HG03175 (cell line): ENCODE data around the gene AFF1.
A peak's percentile ranks its signal among the peaks of the same experiment; 100 is the strongest.
"Not testable (repeated sequence)": the region's sequence is repeated elsewhere in the genome, so short reads cannot be mapped to it uniquely, and the experiment has no call there.

Experiments
- ATAC-seq: cut with Tn5 transposase; IDR thresholded peaks from one replicate; pipeline ENCODE4 v1.9.1; 2021; ENCODE audit warnings: mild to moderate bottlenecking, moderate library complexity; ENCODE audit not compliant: unreplicated experiment

The AFF1 gene

GRCh38 chr4:87034527-87034926 lies 99.7 kb downstream of the AFF1 start:
- ATAC-seq = no peak

DNA sequence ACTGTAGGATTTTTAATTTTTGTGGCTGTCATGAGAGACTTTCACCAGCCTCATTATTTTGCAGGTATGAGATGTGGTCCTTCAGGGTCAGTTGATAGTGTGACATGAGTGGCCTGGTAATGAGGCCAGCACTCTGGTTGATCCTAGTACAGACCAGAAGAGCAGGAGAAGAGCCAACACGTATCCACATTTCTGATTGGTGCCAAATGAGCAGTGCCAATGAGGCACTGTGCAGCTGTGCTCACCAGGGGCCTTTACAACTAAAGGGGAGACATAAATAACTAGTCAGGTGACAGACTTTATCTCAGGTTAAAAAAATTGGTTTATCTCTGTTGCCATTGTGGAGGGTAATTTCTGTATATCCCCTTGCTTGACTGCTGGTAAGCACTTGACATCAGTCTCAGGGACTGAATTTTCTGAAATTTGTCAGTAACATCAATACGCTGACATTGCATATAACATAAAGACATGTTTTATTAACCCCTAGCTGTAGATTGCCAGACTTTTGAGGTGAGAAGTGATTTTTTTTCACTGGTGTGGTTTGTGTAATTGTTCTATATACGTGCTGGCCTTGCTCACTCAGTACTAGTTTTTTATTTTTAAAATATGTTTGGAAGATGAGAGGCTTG lies 101.2 kb downstream of the AFF1 start:
- ATAC-seq = no peak

DNA sequence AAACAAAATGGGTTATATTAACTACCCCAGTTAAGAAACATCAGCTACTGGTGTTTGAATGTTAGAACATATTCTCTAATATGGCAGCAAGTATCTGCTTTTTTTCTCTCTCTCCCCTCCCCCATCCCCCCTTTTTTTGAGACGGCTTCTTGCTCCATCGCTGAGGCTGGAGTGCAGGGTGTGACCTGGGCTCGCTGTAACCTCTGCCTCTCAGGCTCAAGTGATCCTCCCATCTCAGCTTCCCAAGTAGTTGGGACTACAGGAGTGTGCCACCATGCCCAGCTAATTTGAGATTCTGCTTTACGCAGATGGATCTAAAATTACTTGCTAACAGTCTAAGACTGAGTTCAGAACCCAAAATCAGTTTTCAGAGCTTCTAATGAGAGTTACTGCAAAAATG lies 101.9 kb downstream of the AFF1 start:
- no peak for ATAC-seq

GRCh38 chr4:87037171-87037570 lies 102.4 kb downstream of the AFF1 start:
- ATAC-seq = not testable (repeated sequence)

DNA sequence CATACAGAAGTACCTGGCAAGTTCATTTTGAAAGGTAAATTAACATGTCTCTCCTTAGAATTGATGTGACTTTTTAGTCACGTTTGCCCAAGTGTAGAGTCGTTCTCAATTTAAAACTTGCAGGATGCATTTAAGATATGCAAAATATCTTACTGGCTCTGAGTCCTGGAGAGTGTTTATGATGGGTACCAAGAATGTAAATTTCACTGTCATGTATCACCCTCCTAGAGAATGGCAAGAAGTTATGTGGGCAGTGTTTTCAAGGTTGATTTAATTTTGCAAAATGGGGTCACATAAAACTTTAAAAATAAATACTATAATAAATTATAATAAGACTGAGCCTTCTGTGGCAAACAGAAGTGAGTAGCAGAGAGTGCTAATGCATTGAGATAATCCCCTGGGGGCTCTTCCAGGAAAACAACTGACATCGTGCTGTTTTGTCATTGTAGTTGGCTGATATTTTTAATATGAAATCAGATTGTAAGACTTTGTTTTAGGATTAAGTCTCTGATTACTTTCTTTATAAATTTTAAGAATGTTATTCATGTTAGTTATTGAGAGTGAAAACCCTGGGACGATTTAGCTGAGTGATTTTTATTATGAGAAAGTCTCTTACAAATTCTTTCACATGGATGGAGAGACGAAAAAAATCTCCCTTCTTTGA lies 103.0 kb downstream of the AFF1 start:
- no peak for ATAC-seq

DNA sequence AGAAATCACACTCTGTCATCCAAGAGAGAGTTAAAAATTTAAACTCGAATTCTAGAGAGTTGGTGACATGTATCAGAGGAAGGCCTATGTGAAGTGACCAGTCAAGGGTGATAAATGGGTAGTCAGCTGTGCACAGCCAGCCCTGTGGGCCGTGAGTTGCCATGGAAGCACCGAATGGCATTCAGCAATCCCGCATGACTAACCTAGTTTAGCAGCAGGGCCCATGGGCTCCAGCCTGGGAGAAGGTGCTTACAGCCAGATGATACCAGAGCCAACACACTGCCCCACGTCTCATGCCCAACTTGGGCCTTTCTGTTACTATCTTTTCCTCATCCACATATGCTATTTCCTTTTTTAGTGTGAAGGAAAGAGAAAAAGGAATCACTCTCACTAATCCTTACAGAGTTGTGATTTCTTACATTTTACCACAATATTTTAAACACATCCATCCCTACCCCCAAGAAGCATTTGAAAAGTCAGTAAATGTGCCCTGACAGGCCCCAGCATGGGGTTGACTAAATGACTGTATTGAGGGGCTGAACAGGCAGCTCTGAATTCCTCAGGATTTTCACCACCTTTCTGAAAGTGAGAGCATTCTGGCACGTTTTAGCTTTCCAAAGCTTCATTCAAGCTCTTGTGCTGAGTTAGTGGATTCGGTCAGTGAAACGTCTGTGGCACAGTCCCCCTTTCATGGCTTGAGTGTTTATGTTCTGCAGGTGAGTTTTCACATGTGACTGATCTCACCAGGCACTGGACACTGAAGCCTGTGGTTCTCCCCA lies 104.2 kb downstream of the AFF1 start:
- peak; percentile 44 for ATAC-seq

- ATAC-seq = no peak
Observed at GRCh38 chr4:87041141-87041540, 106.3 kb downstream of the AFF1 start.

DNA sequence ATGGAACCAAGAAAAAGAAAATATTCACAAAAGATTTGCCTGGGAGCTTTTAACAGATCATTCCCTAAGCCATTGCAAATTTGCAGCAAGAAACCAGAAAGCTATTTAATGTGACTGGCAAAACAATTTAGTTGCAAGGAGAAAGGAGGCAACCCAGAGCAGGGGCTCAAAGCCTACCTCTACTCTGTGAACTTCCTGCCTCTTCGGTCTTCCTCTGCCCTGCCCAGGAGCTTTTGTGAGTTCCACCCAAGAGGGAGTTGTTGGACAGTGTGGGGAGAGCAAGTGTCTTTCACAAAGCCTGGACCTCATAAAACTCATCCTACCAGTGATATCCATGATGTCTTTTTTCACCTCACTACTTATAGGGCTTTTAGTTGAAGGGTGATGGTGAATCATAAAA lies 107.4 kb downstream of the AFF1 start:
- ATAC-seq = no peak

DNA sequence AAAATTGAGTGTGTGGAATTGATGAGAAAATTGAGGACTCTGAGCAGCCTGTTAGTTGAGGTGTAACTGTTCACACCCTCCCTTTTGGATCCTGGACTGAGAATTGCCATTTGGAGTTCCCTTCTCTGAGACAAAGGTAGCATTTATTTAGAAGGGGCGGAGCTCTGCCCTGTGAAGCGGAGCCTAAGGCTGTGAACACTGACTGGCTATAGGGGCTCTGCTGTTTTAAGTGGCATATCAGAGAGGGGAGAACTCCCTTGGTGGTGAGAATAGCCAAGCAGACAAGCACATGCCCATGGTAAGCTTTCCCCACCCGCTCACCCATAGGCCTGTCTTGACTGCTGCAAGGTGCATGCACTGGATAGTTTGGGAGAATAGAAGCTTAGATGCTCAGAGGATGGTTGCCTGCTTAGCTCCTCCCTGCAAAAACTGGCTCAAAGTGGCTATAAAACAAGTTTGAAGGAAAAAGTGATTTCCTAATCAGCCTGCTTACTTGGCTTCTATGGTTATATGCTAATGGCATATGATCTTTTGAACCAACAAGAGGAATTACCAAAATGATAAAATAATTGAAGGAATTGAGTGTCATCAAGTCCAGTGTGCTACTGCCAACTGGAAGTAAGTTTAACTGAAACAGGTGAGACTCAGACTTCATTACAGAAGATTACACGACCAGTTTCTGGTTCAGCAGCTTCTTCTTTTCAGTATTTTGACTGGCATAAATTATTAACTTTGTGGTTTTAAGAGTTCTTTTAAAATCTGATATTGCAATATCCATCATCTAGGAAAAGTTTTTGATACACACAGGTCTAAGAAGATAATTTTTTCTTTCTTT lies 108.4 kb downstream of the AFF1 start:
- peak; percentile 63 for ATAC-seq

GRCh38 chr4:87044511-87045233 lies 109.9 kb downstream of the AFF1 start:
- no peak for ATAC-seq

DNA sequence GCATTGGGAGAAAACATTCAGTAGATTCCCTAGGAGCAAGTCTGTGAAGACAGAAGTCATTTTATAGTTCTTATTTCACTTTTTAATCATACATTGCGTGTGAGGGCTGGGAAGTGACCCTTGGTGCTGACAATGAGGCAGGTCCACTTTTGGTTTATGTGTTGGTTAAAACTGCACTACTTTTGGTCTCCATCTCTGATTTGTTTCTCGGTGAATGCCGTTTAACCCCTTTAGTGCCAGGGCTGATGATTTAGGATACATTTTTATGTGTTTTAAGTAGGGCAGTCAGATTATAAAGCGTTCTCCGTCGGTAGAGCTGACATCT lies 110.4 kb downstream of the AFF1 start:
- no peak for ATAC-seq

- ATAC-seq = no peak
Observed at GRCh38 chr4:87045659-87046058, 110.8 kb downstream of the AFF1 start.

GRCh38 chr4:87046121-87046551 lies 111.3 kb downstream of the AFF1 start:
- no peak for ATAC-seq

- ATAC-seq = no peak
Observed at GRCh38 chr4:87047281-87047798, 112.5 kb downstream of the AFF1 start.

GRCh38 chr4:87049508-87049907 lies 114.7 kb downstream of the AFF1 start:
- no peak for ATAC-seq

- no peak for ATAC-seq
Observed at GRCh38 chr4:87050596-87050995, 115.8 kb downstream of the AFF1 start.

DNA sequence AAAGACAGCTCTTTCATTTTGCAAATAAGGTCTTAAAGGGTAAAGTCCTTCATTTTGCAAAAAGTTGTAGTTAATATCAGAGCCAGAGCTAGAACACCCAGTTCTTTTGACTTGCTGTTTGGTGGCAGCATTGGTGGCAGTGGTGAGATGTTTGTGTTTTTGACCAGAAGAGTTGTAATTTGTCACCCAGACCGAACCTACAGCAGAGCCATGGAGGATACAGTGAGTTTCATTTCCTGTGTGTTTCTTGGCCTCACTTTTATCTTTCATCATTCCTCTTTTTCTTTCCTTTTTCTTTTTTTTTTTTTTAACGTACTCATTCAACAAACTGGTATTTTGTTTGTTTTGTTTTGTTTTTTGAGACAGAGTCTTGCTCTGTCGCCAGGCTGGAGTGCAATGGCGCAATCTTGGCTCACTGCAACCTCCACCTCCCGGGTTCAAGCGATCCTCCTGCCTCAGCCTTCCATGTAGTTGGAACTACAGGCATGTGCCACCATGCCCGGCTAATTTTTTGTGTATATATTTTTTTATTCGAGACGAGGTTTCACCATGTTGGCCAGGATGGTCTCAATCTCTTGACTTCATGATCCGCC lies 116.4 kb downstream of the AFF1 start:
- no peak for ATAC-seq

DNA sequence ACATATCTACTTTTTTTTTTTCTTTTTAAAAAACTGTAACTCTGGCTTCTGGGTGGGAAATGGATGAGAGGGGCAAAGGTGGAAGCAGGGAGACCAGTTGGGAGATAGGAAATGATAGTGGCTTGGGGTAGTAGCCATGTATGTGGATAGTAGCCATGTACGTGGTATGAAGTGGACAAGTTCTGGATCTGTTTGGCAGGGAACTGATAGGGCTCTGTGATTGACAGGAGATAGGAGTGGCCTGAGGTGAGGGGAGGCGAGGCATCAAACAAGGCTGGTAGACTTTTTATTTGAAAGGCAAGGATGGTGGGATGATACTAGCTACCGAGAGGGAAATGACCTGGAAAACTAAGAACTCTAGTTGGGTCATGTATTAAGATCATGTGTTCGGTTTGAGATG lies 117.8 kb downstream of the AFF1 start:
- ATAC-seq = no peak

DNA sequence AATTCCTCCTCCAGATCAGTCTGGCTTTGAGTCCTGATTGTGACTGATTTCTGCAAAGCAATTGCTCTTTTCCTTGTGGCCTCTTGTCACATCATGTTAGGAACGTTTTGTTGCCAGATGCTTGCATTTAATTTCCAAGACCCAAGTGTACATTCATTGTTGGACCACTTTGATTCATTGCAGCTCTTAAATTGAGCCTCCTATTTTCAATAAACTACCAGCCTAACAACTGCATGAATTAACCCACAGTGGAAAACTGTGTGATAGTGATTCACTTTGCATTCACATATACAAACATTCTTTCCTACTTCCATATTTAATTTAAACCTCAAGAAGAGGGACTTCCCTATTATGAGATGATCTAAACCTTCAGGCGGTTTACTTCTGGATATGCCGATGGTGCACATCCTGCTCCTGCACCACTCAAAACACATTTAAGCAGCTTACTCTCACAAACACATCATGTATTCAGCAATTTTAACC lies 118.4 kb downstream of the AFF1 start:
- ATAC-seq = no peak
